ENCODE results near the gene PLCH1.

GRCh38 chr3:155409336-155409735 lies 335.5 kb downstream of the PLCH1 start:
- TF ChIP-seq CTCF (IDR thresholded peaks at IDR 0.05) (no peak), POLR2A (IDR thresholded peaks at IDR 0.05) (no peak), POLR2AphosphoS5 (IDR thresholded peaks at IDR 0.05; ENCODE audit: insufficient read depth in 1 of 2, low read depth in 1 of 2) (no peak)
